Cardiac muscle cell (in vitro differentiated cells and primary cell): Measurements from ENCODE around the gene TRAPPC6A. TPM values are rescaled to one million over a fixed set of nuclear protein-coding genes. Genes with fewer than 3 reads are reported as not detected.
"Not testable (repeated sequence)": the region's sequence is repeated elsewhere in the genome, so short reads cannot be mapped to it uniquely, and the experiment has no call there.

ENCODE experiments used
- DNase-seq, 2 donors: peaks; one replicate each; pipeline versions ENCODE4 v3.0.0 to v3.0.0-alpha.2; 2010 to 2017; ENCODE audit warnings: low read depth in 1 of 2, low spot score in 1 of 2
- H3K27ac ChIP-seq: fragments of 200-600 bp; sonication (generic); 2 replicates; pipeline ENCODE4 v1.5.1; 2016
- H3K27me3 ChIP-seq: fragments of 200-600 bp; sonication (generic); 2 replicates; pipeline ENCODE4 v1.6.0; 2016; ENCODE audit warnings: control low read depth
- H3K36me3 ChIP-seq: fragments of 200-600 bp; sonication (generic); 2 replicates; pipeline ENCODE4 v1.5.1; 2016; ENCODE audit warnings: control low read depth
- H3K4me1 ChIP-seq: fragments of 200-600 bp; sonication (generic); 2 replicates; pipeline ENCODE4 v1.8.1; 2017; ENCODE audit warnings: low read depth, mild to moderate bottlenecking, mixed run types
- H3K4me3 ChIP-seq: fragments of 200-600 bp; sonication (generic); 2 replicates; pipeline ENCODE4 v1.5.1; 2016; ENCODE audit warnings: mild to moderate bottlenecking
- H3K9me3 ChIP-seq: fragments of 200-600 bp; sonication (generic); 2 replicates; pipeline ENCODE4 v1.5.1; 2017; ENCODE audit warnings: low read depth, mild to moderate bottlenecking, control low read depth
- CTCF ChIP-seq: IDR thresholded peaks from 2 replicates; pipeline ENCODE4 v1.5.1; 2012; ENCODE audit warnings: low read depth, mild to moderate bottlenecking, low read length
- polyA plus RNA-seq: library from polyadenylated mRNA; unstranded; fragments of >200 nt; fragmentation: Nextera tagmentation; extraction: Ambion mirVana; gene quantifications from 2 replicates; pipeline ENCODE4 v1.2.1, GENCODE V29; 2016
- total RNA-seq: library from RNA; depleted of rRNA; stranded (reverse); fragments of >200 nt; gene quantifications from 2 replicates; pipeline ENCODE4 v1.2.3, GENCODE V29; 2016

Gene TRAPPC6A
- total and polyA plus RNA-seq, 2 experiments from 2014 or later, result 123 to 155 TPM

GRCh38 chr19:45122832-45123231 is 55.2 kb downstream of the TRAPPC6A start:
- Histone ChIP-seq H3K4me1 (no peaks in the 10 kb centered on the region), H3K36me3 (no peaks in the 10 kb centered on the region), H3K27ac (no peak overlapping the region), H3K27me3 (no peaks in the 10 kb centered on the region), H3K9me3 (no peaks in the 10 kb centered on the region), H3K4me3 (no peak overlapping the region)
- DNase-seq, result no peak
- TF ChIP-seq CTCF, result no peak

- Histone ChIP-seq H3K27ac (no peak overlapping the region), H3K27me3 (no peaks in the 10 kb centered on the region), H3K9me3 (no peaks in the 10 kb centered on the region), H3K4me1 (peaks cover 9% of the 10 kb centered on the region), H3K4me3 (no peak overlapping the region), H3K36me3 (no peaks in the 10 kb centered on the region)
- no peak for TF ChIP-seq CTCF
- DNase-seq, result no peak
Observed at GRCh38 chr19:45121827-45122345, 56.2 kb downstream of the TRAPPC6A start.

GRCh38 chr19:45119582-45119981 is 58.5 kb downstream of the TRAPPC6A start:
- TF ChIP-seq CTCF, result no peak
- no peaks in the 10 kb centered on the region for H3K27me3 ChIP-seq
- no peak overlapping the region for H3K4me3 ChIP-seq
- H3K27ac ChIP-seq, result no peak overlapping the region
- no peaks in the 10 kb centered on the region for H3K36me3 ChIP-seq
- peaks cover 9% of the 10 kb centered on the region for H3K4me1 ChIP-seq
- no peaks in the 10 kb centered on the region for H3K9me3 ChIP-seq
- DNase-seq, result no peak

GRCh38 chr19:45118591-45119355 is 59.3 kb downstream of the TRAPPC6A start:
- H3K4me1 ChIP-seq, result not testable (repeated sequence)

GRCh38 chr19:45118106-45118505 is 59.9 kb downstream of the TRAPPC6A start:
- Histone ChIP-seq H3K27ac (peak overlapping the region; percentile 67), H3K4me3 (no peak overlapping the region), H3K27me3 (no peaks in the 10 kb centered on the region), H3K36me3 (no peaks in the 10 kb centered on the region), H3K9me3 (no peaks in the 10 kb centered on the region), H3K4me1 (peaks cover 9% of the 10 kb centered on the region)
- no peak for TF ChIP-seq CTCF
- no peak for DNase-seq

More at GRCh38 chr19:45118591-45119355, 59.3 kb downstream of the TRAPPC6A start:
- H3K9me3 ChIP-seq, H3K4me3 ChIP-seq, H3K36me3 ChIP-seq, H3K27ac ChIP-seq, DNase-seq, H3K27me3 ChIP-seq: not testable (repeated sequence)

- H3K4me1 ChIP-seq, result peaks cover 9% of the 10 kb centered on the region
- TF ChIP-seq CTCF, result no peak
Observed at GRCh38 chr19:45117671-45118070, 60.4 kb downstream of the TRAPPC6A start.

More at GRCh38 chr19:45117671-45118070, 60.4 kb downstream of the TRAPPC6A start:
- Histone ChIP-seq H3K4me3 (no peak overlapping the region), H3K36me3 (no peaks in the 10 kb centered on the region), H3K27me3 (no peaks in the 10 kb centered on the region), H3K27ac (peak overlapping the region; percentile 67), H3K9me3 (no peaks in the 10 kb centered on the region)
- DNase-seq, result no peak
